K562 (cell line): Measurements from ENCODE around the gene DRG1. TPM values are rescaled to one million over a fixed set of nuclear protein-coding genes. Genes with fewer than 3 reads are reported as not detected.

Source experiments
- DACH1 ChIP-seq: fragments of 450-650 bp; IDR thresholded peaks from 2 replicates; pipeline ENCODE4 v1.6.1; 2018; ENCODE audit not compliant: partially characterized antibody
- EWSR1 ChIP-seq: fragments of 450-650 bp; IDR thresholded peaks from 2 replicates; pipeline ENCODE4 v1.6.1; 2018; ENCODE audit warnings: borderline replicate concordance, mild to moderate bottlenecking, low read depth, moderate library complexity; ENCODE audit not compliant: partially characterized antibody
- MEF2A ChIP-seq: IDR thresholded peaks from 2 replicates; pipeline ENCODE4 v1.6.1; 2011; ENCODE audit warnings: low read depth, mild to moderate bottlenecking, low read length, moderate library complexity; ENCODE audit not compliant: control insufficient read depth
- NR2F6 ChIP-seq: fragments of 450-650 bp; formaldehyde crosslinking; IDR thresholded peaks from 2 replicates; pipeline ENCODE4 v1.4.0; 2020; ENCODE audit warnings: mild to moderate bottlenecking
- PHF21A ChIP-seq: fragments of 450-650 bp; IDR thresholded peaks from 2 replicates; pipeline ENCODE4 v1.6.1; 2017; ENCODE audit warnings: low read depth, borderline replicate concordance
- PHTF2 ChIP-seq: fragments of 250-450 bp; sonication (Bioruptor Pico); IDR thresholded peaks from 2 replicates; pipeline ENCODE4 v1.5.0; 2021; ENCODE audit warnings: mild to moderate bottlenecking
- POLR2B ChIP-seq: fragments of 450-650 bp; IDR thresholded peaks from 2 replicates; pipeline ENCODE4 v1.6.1; 2018; ENCODE audit warnings: low read depth; ENCODE audit not compliant: partially characterized antibody
- SIX5 ChIP-seq, 2 experiments: IDR thresholded peaks; 2 replicates each; pipeline ENCODE4 v1.6.1; 2011; ENCODE audit warnings: low read length in 2 of 2, borderline replicate concordance in 1 of 2, low read depth in 1 of 2, mild to moderate bottlenecking in 1 of 2, moderate library complexity in 1 of 2; ENCODE audit not compliant: insufficient read depth in 1 of 2
- STAG1 ChIP-seq: sonication (generic); formaldehyde crosslinking; IDR thresholded peaks from 2 replicates; pipeline ENCODE4 v1.5.0; 2020; ENCODE audit warnings: missing genetic modification reagents, borderline replicate concordance
- TRIM24 ChIP-seq, 2 experiments: fragments of 450-650 bp; IDR thresholded peaks; 2 replicates each; pipeline ENCODE4 v1.6.1; 2016
- ZKSCAN8 ChIP-seq: fragments of 200-800 bp; sonication (Bioruptor generic); IDR thresholded peaks from 2 replicates; pipeline ENCODE4 v1.6.1; 2016; ENCODE audit warnings: missing genetic modification characterization, missing compliant biosample characterization
- ZNF253 ChIP-seq: fragments of 250-450 bp; sonication (Bioruptor Pico); conservative IDR thresholded peaks from 2 replicates; pipeline ENCODE4 v1.6.1; 2021; ENCODE audit warnings: mild to moderate bottlenecking
- polyA plus RNA-seq, 8 experiments: library from polyadenylated mRNA; depleted of rRNA in 4 of 8; stranded (reverse) in 5 of 8; unstranded in 3 of 8; fragments of >200 nt; fragmentation: Nextera tagmentation in 2 of 8; fragmentation: Illumina TruSeq in 1 of 8; extraction: Ambion mirVana in 2 of 8; extraction: Trizol in 1 of 8; gene quantifications; 2 replicates each; pipeline versions ENCODE4 v1.2.1 to v1.2.3, GENCODE V29; 2011 to 2014; ENCODE audit warnings: inconsistent platforms in 1 of 8, missing spikeins in 1 of 8
- total RNA-seq, 7 experiments: library from RNA; depleted of rRNA in 6 of 7; stranded (reverse); fragments of >200 nt in 6 of 7; fragmentation: Illumina TruSeq in 2 of 7; extraction: Trizol in 2 of 7; gene quantifications; 2 replicates each; pipeline versions ENCODE4 v1.2.1 to v1.2.3, GENCODE V29; 2011 to 2021; ENCODE audit warnings: low replicate concordance in 1 of 7
- TF ChIP-seq, protein P1 (sequence below): sonication (generic); formaldehyde crosslinking; IDR thresholded peaks from 2 replicates; pipeline ENCODE4 v1.8.0; 2022; ENCODE audit warnings: mild to moderate bottlenecking, missing genetic modification reagents
- TF ChIP-seq, protein P2 (sequence below): fragments of 250-450 bp; sonication (Bioruptor Pico); IDR thresholded peaks from 2 replicates; pipeline ENCODE4 v1.4.0; 2020; ENCODE audit warnings: mild to moderate bottlenecking, moderate library complexity
- TF ChIP-seq, protein P3 (sequence below): fragments of 250-450 bp; sonication (Bioruptor Pico); IDR thresholded peaks from 2 replicates; pipeline ENCODE4 v1.4.0; 2020
- TF ChIP-seq, protein P4 (sequence below): fragments of 450-650 bp; formaldehyde crosslinking; IDR thresholded peaks from 2 replicates; pipeline ENCODE4 v1.4.0; 2020; ENCODE audit warnings: mild to moderate bottlenecking
- TF ChIP-seq, protein P5 (sequence below): fragments of 450-650 bp; formaldehyde crosslinking; IDR thresholded peaks from 2 replicates; pipeline ENCODE4 v1.4.0; 2022; ENCODE audit warnings: mild to moderate bottlenecking, moderate library complexity

DRG1 gene
- total and polyA plus RNA-seq, 9 of the 15 experiments (the other 6 are each of a cell fraction or from before 2014, with no cell fraction given) = 76.4 to 211 (median 93.3) TPM

DNA sequence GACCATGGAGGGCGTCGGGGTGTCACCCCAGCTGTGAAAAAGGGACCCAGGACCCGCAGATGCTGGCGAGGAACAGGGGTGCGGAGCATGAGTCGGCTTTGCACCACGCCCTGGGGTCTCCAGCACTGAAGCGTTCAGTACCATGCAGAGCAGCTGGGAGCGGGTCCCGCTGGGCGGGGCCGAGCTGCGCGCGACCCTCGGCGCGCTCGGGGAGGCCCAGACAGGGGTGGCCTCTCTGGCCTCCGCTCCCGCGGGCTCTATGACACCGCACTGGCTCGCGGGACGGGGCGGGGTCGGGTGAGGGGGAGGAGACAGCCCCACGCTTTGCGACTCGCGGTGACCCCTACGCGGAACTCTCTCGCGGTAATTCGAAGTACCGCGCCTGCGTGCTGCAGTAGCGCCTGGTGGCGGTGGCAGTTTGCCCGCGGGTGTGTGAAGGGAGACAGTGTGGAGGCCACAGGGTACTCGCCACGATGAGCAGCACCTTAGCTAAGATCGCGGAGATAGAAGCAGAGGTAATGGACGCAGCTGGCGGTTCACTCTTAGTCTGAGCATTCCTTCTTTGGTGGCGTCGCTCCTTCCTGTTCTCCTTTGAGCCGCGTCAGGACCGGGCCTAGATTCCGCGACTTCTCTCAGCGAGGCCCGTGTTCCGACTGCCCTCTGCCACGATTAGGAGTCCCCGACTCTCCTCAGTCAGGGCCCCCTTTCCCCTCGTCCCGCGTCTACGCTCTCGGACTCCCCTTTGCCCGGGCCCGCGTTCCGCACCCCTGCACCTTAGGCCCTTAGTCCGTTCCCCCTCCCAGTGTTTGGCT is at the start of gene DRG1 (continued):
- TF ChIP-seq, protein P1, sequence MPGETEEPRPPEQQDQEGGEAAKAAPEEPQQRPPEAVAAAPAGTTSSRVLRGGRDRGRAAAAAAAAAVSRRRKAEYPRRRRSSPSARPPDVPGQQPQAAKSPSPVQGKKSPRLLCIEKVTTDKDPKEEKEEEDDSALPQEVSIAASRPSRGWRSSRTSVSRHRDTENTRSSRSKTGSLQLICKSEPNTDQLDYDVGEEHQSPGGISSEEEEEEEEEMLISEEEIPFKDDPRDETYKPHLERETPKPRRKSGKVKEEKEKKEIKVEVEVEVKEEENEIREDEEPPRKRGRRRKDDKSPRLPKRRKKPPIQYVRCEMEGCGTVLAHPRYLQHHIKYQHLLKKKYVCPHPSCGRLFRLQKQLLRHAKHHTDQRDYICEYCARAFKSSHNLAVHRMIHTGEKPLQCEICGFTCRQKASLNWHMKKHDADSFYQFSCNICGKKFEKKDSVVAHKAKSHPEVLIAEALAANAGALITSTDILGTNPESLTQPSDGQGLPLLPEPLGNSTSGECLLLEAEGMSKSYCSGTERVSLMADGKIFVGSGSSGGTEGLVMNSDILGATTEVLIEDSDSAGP (CRISPR knock-in tag) = no peak
- TF ChIP-seq, protein P2, sequence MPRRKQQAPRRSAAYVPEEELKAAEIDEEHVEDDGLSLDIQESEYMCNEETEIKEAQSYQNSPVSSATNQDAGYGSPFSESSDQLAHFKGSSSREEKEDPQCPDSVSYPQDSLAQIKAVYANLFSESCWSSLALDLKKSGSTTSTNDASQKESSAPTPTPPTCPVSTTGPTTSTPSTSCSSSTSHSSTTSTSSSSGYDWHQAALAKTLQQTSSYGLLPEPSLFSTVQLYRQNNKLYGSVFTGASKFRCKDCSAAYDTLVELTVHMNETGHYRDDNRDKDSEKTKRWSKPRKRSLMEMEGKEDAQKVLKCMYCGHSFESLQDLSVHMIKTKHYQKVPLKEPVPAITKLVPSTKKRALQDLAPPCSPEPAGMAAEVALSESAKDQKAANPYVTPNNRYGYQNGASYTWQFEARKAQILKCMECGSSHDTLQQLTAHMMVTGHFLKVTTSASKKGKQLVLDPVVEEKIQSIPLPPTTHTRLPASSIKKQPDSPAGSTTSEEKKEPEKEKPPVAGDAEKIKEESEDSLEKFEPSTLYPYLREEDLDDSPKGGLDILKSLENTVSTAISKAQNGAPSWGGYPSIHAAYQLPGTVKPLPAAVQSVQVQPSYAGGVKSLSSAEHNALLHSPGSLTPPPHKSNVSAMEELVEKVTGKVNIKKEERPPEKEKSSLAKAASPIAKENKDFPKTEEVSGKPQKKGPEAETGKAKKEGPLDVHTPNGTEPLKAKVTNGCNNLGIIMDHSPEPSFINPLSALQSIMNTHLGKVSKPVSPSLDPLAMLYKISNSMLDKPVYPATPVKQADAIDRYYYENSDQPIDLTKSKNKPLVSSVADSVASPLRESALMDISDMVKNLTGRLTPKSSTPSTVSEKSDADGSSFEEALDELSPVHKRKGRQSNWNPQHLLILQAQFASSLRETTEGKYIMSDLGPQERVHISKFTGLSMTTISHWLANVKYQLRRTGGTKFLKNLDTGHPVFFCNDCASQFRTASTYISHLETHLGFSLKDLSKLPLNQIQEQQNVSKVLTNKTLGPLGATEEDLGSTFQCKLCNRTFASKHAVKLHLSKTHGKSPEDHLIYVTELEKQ = no peak
- TF ChIP-seq, protein P3, sequence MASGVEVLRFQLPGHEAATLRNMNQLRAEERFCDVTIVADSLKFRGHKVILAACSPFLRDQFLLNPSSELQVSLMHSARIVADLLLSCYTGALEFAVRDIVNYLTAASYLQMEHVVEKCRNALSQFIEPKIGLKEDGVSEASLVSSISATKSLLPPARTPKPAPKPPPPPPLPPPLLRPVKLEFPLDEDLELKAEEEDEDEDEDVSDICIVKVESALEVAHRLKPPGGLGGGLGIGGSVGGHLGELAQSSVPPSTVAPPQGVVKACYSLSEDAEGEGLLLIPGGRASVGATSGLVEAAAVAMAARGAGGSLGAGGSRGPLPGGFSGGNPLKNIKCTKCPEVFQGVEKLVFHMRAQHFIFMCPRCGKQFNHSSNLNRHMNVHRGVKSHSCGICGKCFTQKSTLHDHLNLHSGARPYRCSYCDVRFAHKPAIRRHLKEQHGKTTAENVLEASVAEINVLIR (CRISPR knock-in tag) = no peak
- TF ChIP-seq ZNF253 (CRISPR knock-in tag) (no peak), ZKSCAN8 (CRISPR knock-in tag) (no peak), DACH1 (no peak), MEF2A (no peak), SIX5 (IDR thresholded peaks at IDR 0.05; ENCODE audit: borderline replicate concordance in 1 of 2, insufficient read depth in 1 of 2, low read depth in 1 of 2, low read length in 2 of 2) (no peak), EWSR1 (no peak), TRIM24 (IDR thresholded peaks at IDR 0.05) (no peak), PHF21A (no peak), POLR2B (peak; percentile 91), NR2F6 (CRISPR knock-in tag) (no peak), PHTF2 (CRISPR knock-in tag) (no peak), STAG1 (CRISPR knock-in tag) (no peak; the same call in 1 of the 2 replicates)
- TF ChIP-seq, protein P4, sequence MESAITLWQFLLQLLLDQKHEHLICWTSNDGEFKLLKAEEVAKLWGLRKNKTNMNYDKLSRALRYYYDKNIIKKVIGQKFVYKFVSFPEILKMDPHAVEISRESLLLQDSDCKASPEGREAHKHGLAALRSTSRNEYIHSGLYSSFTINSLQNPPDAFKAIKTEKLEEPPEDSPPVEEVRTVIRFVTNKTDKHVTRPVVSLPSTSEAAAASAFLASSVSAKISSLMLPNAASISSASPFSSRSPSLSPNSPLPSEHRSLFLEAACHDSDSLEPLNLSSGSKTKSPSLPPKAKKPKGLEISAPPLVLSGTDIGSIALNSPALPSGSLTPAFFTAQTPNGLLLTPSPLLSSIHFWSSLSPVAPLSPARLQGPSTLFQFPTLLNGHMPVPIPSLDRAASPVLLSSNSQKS (CRISPR knock-in tag) = no peak
- TF ChIP-seq, protein P5, sequence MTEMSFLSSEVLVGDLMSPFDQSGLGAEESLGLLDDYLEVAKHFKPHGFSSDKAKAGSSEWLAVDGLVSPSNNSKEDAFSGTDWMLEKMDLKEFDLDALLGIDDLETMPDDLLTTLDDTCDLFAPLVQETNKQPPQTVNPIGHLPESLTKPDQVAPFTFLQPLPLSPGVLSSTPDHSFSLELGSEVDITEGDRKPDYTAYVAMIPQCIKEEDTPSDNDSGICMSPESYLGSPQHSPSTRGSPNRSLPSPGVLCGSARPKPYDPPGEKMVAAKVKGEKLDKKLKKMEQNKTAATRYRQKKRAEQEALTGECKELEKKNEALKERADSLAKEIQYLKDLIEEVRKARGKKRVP (CRISPR knock-in tag) = no peak
